CD4-positive, alpha-beta T cell (primary cell): ENCODE results near the gene ZMAT2. TPM values are rescaled to one million over a fixed set of nuclear protein-coding genes. Genes with fewer than 3 reads are reported as not detected.

Experiments used
- ATAC-seq: fragments of 200-7000 bp; cut with Tn5 transposase; one replicate; pipeline ENCODE4 v1.10.0; 2022; ENCODE audit warnings: mild to moderate bottlenecking; ENCODE audit not compliant: poor library complexity
- CTCF ChIA-PET: fragments of 350-600 bp; sonication (Branson Sonifier 250); formaldehyde crosslinking; loops from one replicate; lab custom pipeline; 2021; ENCODE audit warnings: antibody characterized with exemption, inconsistent platforms; lab: Charles Lee
- POLR2A ChIA-PET: fragments of 350-600 bp; sonication (Branson Sonifier 250); formaldehyde crosslinking; loops from one replicate; lab custom pipeline; 2021; ENCODE audit warnings: antibody characterized with exemption, inconsistent platforms; lab: Charles Lee
- DNase-seq, 14 experiments: peaks; one replicate each; pipeline ENCODE4 v3.0.0-alpha.2; 2013 to 2020; ENCODE audit warnings: mixed read lengths in 2 of 14
- H3K27ac ChIP-seq, 2 donors: one replicate each; pipeline versions ENCODE4 v1.5.1 to v1.7.0; 2013; ENCODE audit warnings: low read length in 2 of 2, low read depth in 1 of 2, mild to moderate bottlenecking in 1 of 2
- H3K27me3 ChIP-seq, 2 experiments: 1 replicate in 1 of 2; 2 replicates in 1 of 2; pipeline versions ENCODE4 v1.6.1 to v1.7.0; 2013; ENCODE audit warnings: low read length in 2 of 2, control low read depth in 1 of 2, mild to moderate bottlenecking in 1 of 2, moderate library complexity in 1 of 2; ENCODE audit not compliant: insufficient read depth in 2 of 2, control insufficient read depth in 1 of 2
- H3K36me3 ChIP-seq: one replicate; pipeline ENCODE4 v1.6.1; 2013; ENCODE audit warnings: low read length, control low read depth; ENCODE audit not compliant: insufficient read depth
- H3K4me1 ChIP-seq: one replicate; pipeline ENCODE4 v1.6.1; 2013; ENCODE audit warnings: low read length, control low read depth; ENCODE audit not compliant: insufficient read depth
- H3K4me3 ChIP-seq: one replicate; pipeline ENCODE4 v1.5.1; 2013; ENCODE audit warnings: mild to moderate bottlenecking, low read length, moderate library complexity
- H3K9me3 ChIP-seq, 2 experiments: 1 replicate in 1 of 2; 2 replicates in 1 of 2; pipeline versions ENCODE4 v1.6.1 to v1.7.0; 2013; ENCODE audit warnings: low read length in 2 of 2, mild to moderate bottlenecking in 2 of 2, control low read depth in 1 of 2, moderate library complexity in 1 of 2; ENCODE audit not compliant: control insufficient read depth in 1 of 2, insufficient read depth in 1 of 2
- H3K27ac Mint-ChIP-seq: one replicate; pipeline ENCODE4 v1.8.0; 2020; ENCODE audit warnings: mixed read lengths
- H3K27me3 Mint-ChIP-seq: one replicate; pipeline ENCODE4 v1.8.0; 2021; ENCODE audit warnings: mixed read lengths
- H3K36me3 Mint-ChIP-seq: one replicate; pipeline ENCODE4 v1.8.0; 2021; ENCODE audit warnings: low read depth, mixed read lengths
- H3K4me1 Mint-ChIP-seq: one replicate; pipeline ENCODE4 v1.8.0; 2021; ENCODE audit warnings: low read depth, mixed read lengths
- H3K4me3 Mint-ChIP-seq: one replicate; pipeline ENCODE4 v1.8.0; 2020; ENCODE audit warnings: mild to moderate bottlenecking, mixed read lengths
- H3K9me3 Mint-ChIP-seq: one replicate; pipeline ENCODE4 v1.8.0; 2020; ENCODE audit warnings: mixed read lengths
- intact Hi-C, 2 experiments: fragments of 100-400 bp; cut with DNase I in 1 of 2; cut with micrococcal nuclease in 1 of 2; formaldehyde crosslinking; loops; one replicate each; pipeline versions ENCODE4 v1.15.1 to v1.9.0; 2023 to 2025; cut with DNase I, micrococcal nuclease
- total RNA-seq, 174 experiments: library from RNA in 2 of 174; stranded (reverse) in 2 of 174; gene quantifications; one replicate each; pipeline ENCODE4 v1.2.3 and lab custom pipeline; 2021 to 2026
- TF ChIP-seq, protein P1 (sequence below): fragments of 200-600 bp; IDR thresholded peaks from one replicate; pipeline ENCODE4 v1.8.0; 2022; ENCODE audit warnings: antibody characterized with exemption, mild to moderate bottlenecking

The ZMAT2 gene
- total RNA-seq, 2 experiments from 2014 or later, result 29.0 to 32.3 TPM

DNA sequence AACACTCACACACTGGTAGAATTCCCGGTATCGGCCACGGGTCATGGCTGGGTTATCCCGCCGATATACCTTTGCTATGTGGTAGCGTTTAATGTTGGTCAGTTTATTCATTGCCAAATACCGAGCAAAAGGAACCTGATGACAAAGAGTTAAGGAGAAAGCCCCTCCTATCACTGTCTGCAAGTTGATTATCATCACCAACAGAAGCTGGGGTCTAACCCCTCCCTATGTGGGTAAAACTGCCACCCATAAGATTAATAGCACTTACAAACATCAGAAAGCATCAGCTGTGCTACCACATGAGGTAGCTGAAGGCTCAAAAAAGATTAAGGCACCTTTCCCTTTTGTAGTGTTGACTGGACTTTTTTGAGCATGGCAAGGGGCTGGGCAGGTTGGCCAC is 21.3 kb upstream of the ZMAT2 start:
- no peaks in the 10 kb centered on the region for H3K9me3 ChIP-seq
- H3K27ac Mint-ChIP-seq, result no peak overlapping the region
- no peaks in the 10 kb centered on the region for H3K9me3 Mint-ChIP-seq
- TF ChIP-seq, protein P1, sequence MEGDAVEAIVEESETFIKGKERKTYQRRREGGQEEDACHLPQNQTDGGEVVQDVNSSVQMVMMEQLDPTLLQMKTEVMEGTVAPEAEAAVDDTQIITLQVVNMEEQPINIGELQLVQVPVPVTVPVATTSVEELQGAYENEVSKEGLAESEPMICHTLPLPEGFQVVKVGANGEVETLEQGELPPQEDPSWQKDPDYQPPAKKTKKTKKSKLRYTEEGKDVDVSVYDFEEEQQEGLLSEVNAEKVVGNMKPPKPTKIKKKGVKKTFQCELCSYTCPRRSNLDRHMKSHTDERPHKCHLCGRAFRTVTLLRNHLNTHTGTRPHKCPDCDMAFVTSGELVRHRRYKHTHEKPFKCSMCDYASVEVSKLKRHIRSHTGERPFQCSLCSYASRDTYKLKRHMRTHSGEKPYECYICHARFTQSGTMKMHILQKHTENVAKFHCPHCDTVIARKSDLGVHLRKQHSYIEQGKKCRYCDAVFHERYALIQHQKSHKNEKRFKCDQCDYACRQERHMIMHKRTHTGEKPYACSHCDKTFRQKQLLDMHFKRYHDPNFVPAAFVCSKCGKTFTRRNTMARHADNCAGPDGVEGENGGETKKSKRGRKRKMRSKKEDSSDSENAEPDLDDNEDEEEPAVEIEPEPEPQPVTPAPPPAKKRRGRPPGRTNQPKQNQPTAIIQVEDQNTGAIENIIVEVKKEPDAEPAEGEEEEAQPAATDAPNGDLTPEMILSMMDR, result no peak
- H3K36me3 Mint-ChIP-seq, result peaks cover 90% of the 10 kb centered on the region
- H3K4me3 ChIP-seq, result no peak overlapping the region
- CTCF ChIA-PET, result no interaction called here
- H3K27me3 Mint-ChIP-seq, result no peaks in the 10 kb centered on the region
- ATAC-seq (no peak), DNase-seq (no peak)
- POLR2A ChIA-PET, result no interaction called here
- H3K36me3 ChIP-seq, result peaks cover 78% of the 10 kb centered on the region
- no peaks in the 10 kb centered on the region for H3K27me3 ChIP-seq
- no peaks in the 10 kb centered on the region for H3K4me1 ChIP-seq
- no peak overlapping the region for H3K27ac ChIP-seq
- H3K4me1 Mint-ChIP-seq, result peaks cover 4% of the 10 kb centered on the region
- H3K4me3 Mint-ChIP-seq, result no peak overlapping the region
- intact Hi-C loops, result no loop called here

DNA sequence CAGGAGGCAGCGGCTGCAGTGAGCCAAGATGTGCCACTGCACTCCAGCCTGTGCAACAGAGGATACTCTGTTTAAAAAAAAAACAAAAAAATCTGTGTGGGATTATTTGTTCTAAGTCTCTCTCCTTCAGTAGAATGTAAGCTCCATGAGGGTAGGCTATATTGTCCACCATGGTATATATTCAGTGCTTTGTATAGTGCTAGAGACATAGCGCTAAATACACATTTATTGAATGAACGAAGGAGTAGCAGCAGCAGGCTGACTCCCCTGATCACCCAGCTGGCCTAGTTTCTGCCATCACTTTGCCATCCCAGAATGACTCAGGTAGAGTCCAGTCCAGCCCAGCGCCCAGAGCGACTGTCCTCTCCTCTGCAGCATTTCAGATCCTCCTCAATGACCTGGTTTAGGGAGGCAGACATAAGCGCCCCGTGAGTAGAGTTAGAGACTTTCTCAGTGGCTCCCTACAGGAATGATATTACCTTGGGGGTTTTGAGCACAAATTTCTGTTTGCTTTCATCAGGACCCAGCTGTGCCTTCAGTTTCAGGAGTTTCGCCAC is 9.8 kb upstream of the ZMAT2 start:
- no peak for DNase-seq
- CTCF ChIA-PET, result interaction anchor here (1.1 to 1.7 kb wide), 3 partner anchors 43 to 446 kb away, joined by 3 to 6 read pairs (median 4); partner anchors contain the start of genes IK and NDUFA2
- intact Hi-C loops, result loop anchor here (2.0 to 5.0 kb wide), 3 partner anchors 26 to 290 kb away; partner anchors contain the start of genes ANKHD1 (in 1 of the 2), TMCO6 (in 1 of the 2) and WDR55 (in 1 of the 2)
- TF ChIP-seq, protein P1, result no peak
- POLR2A ChIA-PET, result interaction anchor here (0.6 to 3.1 kb wide), 12 partner anchors 10 to 922 kb away, joined by 3 to 36 read pairs (median 10); partner anchors contain the start of genes ANKHD1, APBB3, CD14 and EIF4EBP3
- peak overlapping the region; percentile 98 for H3K4me3 ChIP-seq
- H3K27me3 Mint-ChIP-seq, result no peaks in the 10 kb centered on the region
- H3K4me1 Mint-ChIP-seq, result peaks cover 35% of the 10 kb centered on the region
- peak overlapping the region; percentile 97 for H3K27ac Mint-ChIP-seq
- no peaks in the 10 kb centered on the region for H3K9me3 ChIP-seq
- peaks cover 50% of the 10 kb centered on the region for H3K36me3 ChIP-seq
- no peak for ATAC-seq
- peaks cover 28% of the 10 kb centered on the region for H3K4me1 ChIP-seq
- H3K4me3 Mint-ChIP-seq, result peak overlapping the region; percentile 99
- H3K27ac ChIP-seq, result peak overlapping the region; percentile 64 to 90
- no peaks in the 10 kb centered on the region for H3K27me3 ChIP-seq
- peaks cover 63% of the 10 kb centered on the region for H3K36me3 Mint-ChIP-seq
- H3K9me3 Mint-ChIP-seq, result no peaks in the 10 kb centered on the region

DNA sequence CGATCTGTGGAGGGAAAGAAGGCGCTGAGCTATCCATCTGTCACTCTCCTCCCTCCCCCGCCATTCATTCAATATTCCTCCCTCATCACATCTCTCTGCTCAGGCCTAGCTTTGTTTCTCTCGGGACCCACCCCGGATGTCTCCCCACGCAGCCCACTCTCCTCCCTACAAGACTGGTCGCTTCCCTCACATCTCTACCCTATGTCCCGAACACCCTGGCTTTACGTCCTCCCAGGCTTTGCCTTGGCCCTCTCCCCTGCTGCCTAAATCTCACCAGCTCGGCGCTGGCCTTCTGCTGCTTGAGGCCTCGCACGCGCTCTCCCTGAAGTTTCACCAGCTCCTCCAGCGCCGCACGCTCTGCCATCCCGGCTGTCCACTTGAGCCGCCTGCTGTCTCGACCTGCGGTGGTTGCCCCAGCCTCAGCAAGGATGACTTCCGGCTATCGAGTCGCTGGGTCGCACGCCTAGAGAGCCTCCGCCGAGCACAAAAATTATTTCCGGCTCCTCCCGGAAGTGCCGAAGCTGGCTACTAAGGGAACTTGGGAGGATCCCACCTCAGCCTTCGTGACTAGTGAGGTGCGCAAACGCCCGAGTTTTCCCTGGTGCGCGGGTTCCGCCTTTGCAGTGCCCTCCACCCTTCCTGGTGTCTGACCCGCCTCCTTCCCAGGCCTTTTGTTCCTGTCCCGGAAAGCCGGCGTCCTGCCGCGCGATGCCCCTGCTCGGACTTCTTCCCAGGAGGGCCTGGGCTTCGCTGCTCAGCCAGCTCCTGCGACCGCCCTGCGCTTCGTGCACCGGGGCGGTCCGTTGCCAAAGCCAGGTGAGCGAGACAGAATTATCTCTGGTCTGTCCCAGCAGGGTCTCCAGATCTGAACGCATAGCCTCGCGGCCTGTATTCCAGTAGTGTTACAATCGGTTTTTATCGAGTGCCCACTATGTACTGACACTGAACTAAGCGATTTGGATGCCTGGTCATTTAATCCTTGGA is 9.0 kb upstream of the ZMAT2 start, which contains the start of the genes HARS1 and HARS2:
TSS of gene HARS1 (minus strand) at position 430 of the 984 bp plus-strand sequence. CDS start at position 364, 66 bp downstream.
TSS of gene HARS2 (plus strand) at position 515 of the 984 bp plus-strand sequence. CDS start at position 709, 194 bp downstream.
- ATAC-seq (peak; percentile 90), DNase-seq (peak; percentile 61 to 93 (median 78))
- Mint-ChIP-seq H3K27me3 (no peaks in the 10 kb centered on the region), H3K27ac (peak within 1 kb of the TSS; percentile 97), H3K4me3 (peak within 1 kb of the TSS; percentile 99), H3K36me3 (peaks cover 71% of the 10 kb centered on the region), H3K9me3 (no peaks in the 10 kb centered on the region), H3K4me1 (peaks cover 35% of the 10 kb centered on the region)
- H3K4me1 ChIP-seq, result peaks cover 28% of the 10 kb centered on the region
- POLR2A ChIA-PET, result interaction anchor here (0.6 to 3.1 kb wide), 13 partner anchors 9 to 922 kb away, joined by 3 to 36 read pairs (median 8); partner anchors contain the start of genes ANKHD1, APBB3, CD14 and EIF4EBP3
- H3K9me3 ChIP-seq, result no peaks in the 10 kb centered on the region
- CTCF ChIA-PET, result interaction anchor here (1.1 to 1.7 kb wide), 3 partner anchors 44 to 447 kb away, joined by 3 to 6 read pairs (median 4); partner anchors contain the start of genes IK and NDUFA2
- peak within 1 kb of the TSS; percentile 98 for H3K4me3 ChIP-seq
- no peaks in the 10 kb centered on the region for H3K27me3 ChIP-seq
- intact Hi-C loops, result loop anchor here (1.0 to 5.0 kb wide), 5 partner anchors 9 to 290 kb away; partner anchors contain the start of genes WDR55 (in 2 of the 2), ANKHD1 (in 1 of the 2), TMCO6 (in 1 of the 2) and ZMAT2 (in 1 of the 2)
- peaks cover 57% of the 10 kb centered on the region for H3K36me3 ChIP-seq
- TF ChIP-seq, protein P1, result no peak
- H3K27ac ChIP-seq, result peak within 1 kb of the TSS; percentile 64 to 90
